Common myeloid progenitor, CD34-positive (primary cell): ENCODE data around the gene PALMD.

Experiments
- CTCF ChIA-PET: fragments of 350-600 bp; sonication (Branson Sonifier 250); formaldehyde crosslinking; loops from one replicate; lab custom pipeline; 2021; ENCODE audit warnings: antibody characterized with exemption; lab: Charles Lee
- POLR2A ChIA-PET: fragments of 350-600 bp; sonication (Branson Sonifier 250); formaldehyde crosslinking; loops from one replicate; lab custom pipeline; 2021; ENCODE audit warnings: antibody characterized with exemption; lab: Charles Lee
- DNase-seq, 3 donors: peaks; one replicate each; pipeline versions ENCODE4 v3.0.0 to v3.0.0-alpha.2; 2013
- H3K27ac ChIP-seq, 2 experiments: 1 replicate in 1 of 2; 2 replicates in 1 of 2; pipeline ENCODE4 v1.7.0; 2013; ENCODE audit warnings: inconsistent platforms in 2 of 2, low read length in 2 of 2, mild to moderate bottlenecking in 2 of 2, low read depth in 1 of 2, moderate library complexity in 1 of 2; ENCODE audit not compliant: severe bottlenecking in 2 of 2, insufficient read depth in 1 of 2, poor library complexity in 1 of 2
- H3K27me3 ChIP-seq, 5 experiments: replicated peaks in 2 of 5; 1 replicate in 3 of 5; 2 replicates in 2 of 5; pipeline versions ENCODE4 v1.6.1 to v1.7.0; 2013; ENCODE audit warnings: low read length in 4 of 5, mild to moderate bottlenecking in 2 of 5, moderate library complexity in 2 of 5, inconsistent platforms in 1 of 5; ENCODE audit not compliant: insufficient read depth in 5 of 5, control insufficient read depth in 4 of 5
- H3K36me3 ChIP-seq, 4 experiments: 1 replicate in 2 of 4; 2 replicates in 2 of 4; pipeline versions ENCODE4 v1.6.1 to v1.7.0; 2013; ENCODE audit warnings: low read length in 3 of 4, control low read depth in 1 of 4, mild to moderate bottlenecking in 1 of 4; ENCODE audit not compliant: control insufficient read depth in 4 of 4, insufficient read depth in 4 of 4
- H3K4me1 ChIP-seq, 4 experiments: 1 replicate in 3 of 4; 2 replicates in 1 of 4; pipeline versions ENCODE4 v1.6.1 to v1.7.1; 2013; ENCODE audit warnings: low read length in 3 of 4, mild to moderate bottlenecking in 3 of 4, control low read depth in 1 of 4, inconsistent platforms in 1 of 4, moderate library complexity in 1 of 4; ENCODE audit not compliant: control insufficient read depth in 4 of 4, insufficient read depth in 4 of 4; ENCODE audit errors: control extremely low read depth in 1 of 4
- H3K4me3 ChIP-seq, 7 experiments: 1 replicate in 4 of 7; 2 replicates in 3 of 7; pipeline versions ENCODE4 v1.5.1 to v1.7.0; 2013; ENCODE audit warnings: mild to moderate bottlenecking in 7 of 7, low read length in 6 of 7, moderate library complexity in 6 of 7, inconsistent platforms in 2 of 7, low read depth in 2 of 7, control low read depth in 1 of 7; ENCODE audit not compliant: insufficient read depth in 4 of 7, control insufficient read depth in 1 of 7; ENCODE audit errors: extremely low read depth in 1 of 7
- H3K9me3 ChIP-seq, 5 experiments: 1 replicate in 4 of 5; 2 replicates in 1 of 5; pipeline versions ENCODE4 v1.6.1 to v1.7.1; 2013; ENCODE audit warnings: low read length in 4 of 5, mild to moderate bottlenecking in 2 of 5, inconsistent platforms in 1 of 5, low read depth in 1 of 5, moderate library complexity in 1 of 5; ENCODE audit not compliant: control insufficient read depth in 4 of 5, insufficient read depth in 2 of 5; ENCODE audit errors: control extremely low read depth in 1 of 5
- WGBS: methylation state at CpG from one replicate; pipeline ENCODE4 v1.1.5; 2013; ENCODE audit not compliant: insufficient coverage; 5-methylcytosine and 5-hydroxymethylcytosine counted together

PALMD gene

GRCh38 chr1:99602404-99602969 lies 43.4 kb upstream of the PALMD start:
- Histone ChIP-seq H3K4me3 (no peak overlapping the region), H3K27me3 (no peaks in the 10 kb centered on the region), H3K4me1 (no peaks in the 10 kb centered on the region), H3K9me3 (peaks cover 0 to 1% (median 0%) of the 10 kb centered on the region in 5 experiments), H3K36me3 (no peaks in the 10 kb centered on the region), H3K27ac (no peak overlapping the region)
- ChIA-PET POLR2A (no interaction called here), CTCF (no interaction called here)
- whole genome bisulfite sequencing, result no CpG with 5 or more reads among the region's 1 CpG
- no peak for DNase-seq

GRCh38 chr1:99603699-99604560 lies 42.0 kb upstream of the PALMD start:
- no peaks in the 10 kb centered on the region for H3K4me1 ChIP-seq
- WGBS, result 78% methylated on average over 1 of the region's 1 CpG
- H3K36me3 ChIP-seq, result no peaks in the 10 kb centered on the region
- POLR2A ChIA-PET, result no interaction called here
- H3K27ac ChIP-seq, result no peak overlapping the region
- H3K9me3 ChIP-seq, result peaks cover 0 to 7% (median 0%) of the 10 kb centered on the region in 5 experiments
- H3K4me3 ChIP-seq, result no peak overlapping the region
- DNase-seq, result no peak
- H3K27me3 ChIP-seq, result no peaks in the 10 kb centered on the region
- CTCF ChIA-PET, result no interaction called here

- no peak for DNase-seq
- no peaks in the 10 kb centered on the region for H3K4me1 ChIP-seq
- ChIA-PET POLR2A (no interaction called here), CTCF (no interaction called here)
- H3K4me3 ChIP-seq, result no peak overlapping the region
- H3K9me3 ChIP-seq, result peaks cover 0 to 7% (median 0%) of the 10 kb centered on the region in 5 experiments
- no peaks in the 10 kb centered on the region for H3K36me3 ChIP-seq
- no peaks in the 10 kb centered on the region for H3K27me3 ChIP-seq
- no peak overlapping the region for H3K27ac ChIP-seq
- no CpG with 5 or more reads among the region's 2 CpGs for WGBS
Measured at GRCh38 chr1:99606306-99606705, 39.6 kb upstream of the PALMD start.

GRCh38 chr1:99607590-99607989 lies 38.3 kb upstream of the PALMD start:
- WGBS, result no CpG with 5 or more reads among the region's 1 CpG
- POLR2A ChIA-PET, result no interaction called here
- H3K4me1 ChIP-seq, result no peaks in the 10 kb centered on the region
- H3K27ac ChIP-seq, result no peak overlapping the region
- CTCF ChIA-PET, result no interaction called here
- DNase-seq, result no peak
- H3K27me3 ChIP-seq, result no peaks in the 10 kb centered on the region
- no peaks in the 10 kb centered on the region for H3K36me3 ChIP-seq
- H3K4me3 ChIP-seq, result no peak overlapping the region
- H3K9me3 ChIP-seq, result peaks cover 0 to 7% (median 0%) of the 10 kb centered on the region in 5 experiments

GRCh38 chr1:99608058-99608457 lies 37.9 kb upstream of the PALMD start:
- POLR2A ChIA-PET, result no interaction called here
- DNase-seq, result no peak
- no peak overlapping the region for H3K27ac ChIP-seq
- H3K9me3 ChIP-seq, result peaks cover 0 to 7% (median 0%) of the 10 kb centered on the region in 5 experiments
- WGBS, result 100% methylated on average over 2 of the region's 2 CpGs
- no peaks in the 10 kb centered on the region for H3K27me3 ChIP-seq
- H3K36me3 ChIP-seq, result no peaks in the 10 kb centered on the region
- no peaks in the 10 kb centered on the region for H3K4me1 ChIP-seq
- no peak overlapping the region for H3K4me3 ChIP-seq
- CTCF ChIA-PET, result no interaction called here

- ChIA-PET CTCF (no interaction called here), POLR2A (no interaction called here)
- no peaks in the 10 kb centered on the region for H3K36me3 ChIP-seq
- H3K27ac ChIP-seq, result no peak overlapping the region
- no peaks in the 10 kb centered on the region for H3K27me3 ChIP-seq
- H3K4me1 ChIP-seq, result no peaks in the 10 kb centered on the region
- H3K9me3 ChIP-seq, result no peaks in the 10 kb centered on the region
- no peak overlapping the region for H3K4me3 ChIP-seq
- DNase-seq, result no peak
- WGBS, result no CpG with 5 or more reads among the region's 2 CpGs
Measured at GRCh38 chr1:99613716-99614115, 32.2 kb upstream of the PALMD start.

- Histone ChIP-seq H3K9me3 (no peaks in the 10 kb centered on the region), H3K36me3 (no peaks in the 10 kb centered on the region), H3K27me3 (no peaks in the 10 kb centered on the region), H3K4me1 (no peaks in the 10 kb centered on the region), H3K4me3 (no peak overlapping the region), H3K27ac (no peak overlapping the region)
- CTCF ChIA-PET, result no interaction called here
- DNase-seq, result no peak
- POLR2A ChIA-PET, result no interaction called here
Measured at GRCh38 chr1:99614728-99615127, 31.2 kb upstream of the PALMD start.
